Measurements from ENCODE around the gene ROBO2. TPM values are rescaled to one million over a fixed set of nuclear protein-coding genes. Genes with fewer than 3 reads are reported as not detected.

The ROBO2 gene
- total RNA-seq, 2 experiments from 2014 or later: not detected

- Mint-ChIP-seq H3K4me1 (ENCODE audit: low read depth) (no peaks in the 10 kb centered on the region), H3K27me3 (ENCODE audit: low read depth) (no peaks in the 10 kb centered on the region), H3K4me3 (no peak overlapping the region), H3K9me3 (peaks cover 7% of the 10 kb centered on the region), H3K36me3 (ENCODE audit: low read depth) (no peaks in the 10 kb centered on the region), H3K27ac (no peak overlapping the region)
- DNase-seq: no peak
- CTCF ChIA-PET: no interaction called here
- intact Hi-C loops (cut with micrococcal nuclease): no loop called here
These were observed 486.7 kb downstream of the ROBO2 start for GRCh38 chr3:77526573-77527113.

- DNase-seq: no peak
- H3K4me3 Mint-ChIP-seq: no peak overlapping the region
- H3K27ac Mint-ChIP-seq: no peak overlapping the region
- CTCF ChIA-PET: no interaction called here
- no peaks in the 10 kb centered on the region for H3K36me3 Mint-ChIP-seq (ENCODE audit: low read depth)
- peaks cover 7% of the 10 kb centered on the region for H3K9me3 Mint-ChIP-seq
- no peaks in the 10 kb centered on the region for H3K27me3 Mint-ChIP-seq (ENCODE audit: low read depth)
- intact Hi-C loops (cut with micrococcal nuclease): no loop called here
- H3K4me1 Mint-ChIP-seq (ENCODE audit: low read depth): no peaks in the 10 kb centered on the region
These were observed 489.6 kb downstream of the ROBO2 start for GRCh38 chr3:77529522-77529921.

DNA sequence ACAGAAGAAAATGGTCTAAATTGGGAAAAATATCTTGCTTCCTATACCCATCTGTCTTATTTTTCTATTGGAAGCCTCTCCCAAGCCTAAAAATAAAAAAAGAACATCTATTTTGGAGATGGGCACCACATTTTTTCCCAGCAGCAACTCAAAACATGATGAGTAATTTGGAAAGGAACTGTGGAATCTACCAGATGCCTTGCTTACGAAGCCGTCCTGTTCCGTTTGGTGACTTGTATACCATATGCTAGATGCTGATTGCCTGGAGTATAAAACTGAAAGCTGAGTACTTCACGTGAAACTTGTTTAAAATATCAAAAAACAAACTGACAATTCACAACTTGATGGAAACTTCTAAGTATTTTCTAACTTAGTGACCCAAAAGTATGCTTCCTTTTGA is 491.0 kb downstream of the ROBO2 start:
- no peaks in the 10 kb centered on the region for H3K4me1 Mint-ChIP-seq (ENCODE audit: low read depth)

GRCh38 chr3:77535116-77535515 is 495.2 kb downstream of the ROBO2 start:
- H3K27ac Mint-ChIP-seq: no peak overlapping the region
- H3K36me3 Mint-ChIP-seq (ENCODE audit: low read depth): no peaks in the 10 kb centered on the region
- no peak for DNase-seq
- H3K4me1 Mint-ChIP-seq (ENCODE audit: low read depth): no peaks in the 10 kb centered on the region
- CTCF ChIA-PET: no interaction called here
- H3K27me3 Mint-ChIP-seq (ENCODE audit: low read depth): no peaks in the 10 kb centered on the region
- H3K4me3 Mint-ChIP-seq: no peak overlapping the region
- H3K9me3 Mint-ChIP-seq: peaks cover 4% of the 10 kb centered on the region
- intact Hi-C loops (cut with micrococcal nuclease): no loop called here

More for the DNA sequence above, 491.0 kb downstream of the ROBO2 start:
- Mint-ChIP-seq H3K27me3 (ENCODE audit: low read depth) (no peaks in the 10 kb centered on the region), H3K27ac (no peak overlapping the region), H3K36me3 (ENCODE audit: low read depth) (no peaks in the 10 kb centered on the region), H3K4me3 (no peak overlapping the region), H3K9me3 (peaks cover 5% of the 10 kb centered on the region)
- CTCF ChIA-PET: no interaction called here
- intact Hi-C loops (cut with micrococcal nuclease): no loop called here
- no peak for DNase-seq

DNA sequence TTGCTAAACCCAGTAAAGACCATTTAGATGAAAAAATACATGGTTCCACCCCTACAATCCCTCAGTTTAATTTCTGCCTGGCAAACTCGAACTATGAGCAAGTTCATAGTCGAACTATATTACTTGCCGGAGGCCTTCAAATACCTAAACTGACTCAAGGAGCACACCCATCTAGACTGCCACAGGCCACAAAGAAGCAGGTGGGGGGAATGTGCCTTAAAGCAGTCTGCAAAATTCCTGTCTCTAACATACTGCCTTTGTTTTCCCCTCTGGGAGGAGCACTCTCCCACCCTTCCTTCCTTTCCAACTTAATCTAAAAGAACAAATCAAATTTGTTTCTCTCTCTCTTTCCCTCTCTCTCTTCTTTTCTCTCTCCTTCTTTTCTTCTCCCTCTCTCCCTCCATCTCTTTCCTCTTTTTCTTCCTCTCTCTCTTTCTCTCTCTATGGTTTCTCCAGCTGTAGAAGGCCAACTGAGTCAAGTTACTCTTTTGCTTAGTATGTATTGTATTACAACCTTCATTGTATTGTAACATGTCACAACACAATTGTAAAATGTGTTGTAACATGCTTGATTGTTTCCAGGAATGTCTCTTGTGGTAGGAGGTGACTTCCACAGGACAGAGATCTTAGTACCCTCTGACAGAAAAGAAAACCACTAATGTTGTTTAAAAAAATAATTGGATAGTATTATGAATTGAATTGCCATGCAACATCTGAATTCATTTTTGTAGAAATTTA is 496.3 kb downstream of the ROBO2 start:
- H3K4me1 Mint-ChIP-seq (ENCODE audit: low read depth): no peaks in the 10 kb centered on the region
- CTCF ChIA-PET: no interaction called here
- H3K9me3 Mint-ChIP-seq: peaks cover 4% of the 10 kb centered on the region
- DNase-seq: no peak
- no peak overlapping the region for H3K27ac Mint-ChIP-seq
- H3K27me3 Mint-ChIP-seq (ENCODE audit: low read depth): no peaks in the 10 kb centered on the region
- intact Hi-C loops (cut with micrococcal nuclease): no loop called here
- no peak overlapping the region for H3K4me3 Mint-ChIP-seq
- no peaks in the 10 kb centered on the region for H3K36me3 Mint-ChIP-seq (ENCODE audit: low read depth)

- Mint-ChIP-seq H3K9me3 (peaks cover 2% of the 10 kb centered on the region), H3K4me3 (no peak overlapping the region), H3K36me3 (ENCODE audit: low read depth) (no peaks in the 10 kb centered on the region), H3K27me3 (ENCODE audit: low read depth) (no peaks in the 10 kb centered on the region), H3K27ac (no peak overlapping the region), H3K4me1 (ENCODE audit: low read depth) (no peaks in the 10 kb centered on the region)
- intact Hi-C loops (cut with micrococcal nuclease): no loop called here
- no peak for DNase-seq
- CTCF ChIA-PET: no interaction called here
These were observed 499.1 kb downstream of the ROBO2 start for GRCh38 chr3:77539014-77539413.

DNA sequence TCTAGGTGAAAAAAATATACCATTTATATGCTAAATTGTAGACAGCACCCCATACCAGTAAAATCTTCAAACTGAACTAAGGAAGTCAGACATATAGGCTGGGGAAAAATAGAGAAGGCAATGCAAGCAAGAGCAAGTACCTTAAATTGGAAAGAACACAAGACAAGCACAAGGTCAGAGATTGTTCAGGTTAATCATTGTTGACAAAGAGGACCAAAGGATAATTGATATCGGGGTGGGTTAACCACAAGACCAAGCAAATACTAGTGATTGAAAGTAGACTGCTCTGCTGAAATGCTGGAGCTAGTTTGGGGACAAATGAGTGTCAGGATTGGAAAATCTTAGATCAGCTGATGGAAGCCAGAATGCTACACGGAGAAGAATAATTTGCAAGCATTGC is 499.8 kb downstream of the ROBO2 start:
- H3K36me3 Mint-ChIP-seq (ENCODE audit: low read depth): no peaks in the 10 kb centered on the region
- H3K27ac Mint-ChIP-seq: no peak overlapping the region
- H3K4me1 Mint-ChIP-seq (ENCODE audit: low read depth): no peaks in the 10 kb centered on the region
- no peak for DNase-seq
- intact Hi-C loops (cut with micrococcal nuclease): no loop called here
- CTCF ChIA-PET: no interaction called here
- peaks cover 2% of the 10 kb centered on the region for H3K9me3 Mint-ChIP-seq
- H3K27me3 Mint-ChIP-seq (ENCODE audit: low read depth): no peaks in the 10 kb centered on the region
- no peak overlapping the region for H3K4me3 Mint-ChIP-seq

DNA sequence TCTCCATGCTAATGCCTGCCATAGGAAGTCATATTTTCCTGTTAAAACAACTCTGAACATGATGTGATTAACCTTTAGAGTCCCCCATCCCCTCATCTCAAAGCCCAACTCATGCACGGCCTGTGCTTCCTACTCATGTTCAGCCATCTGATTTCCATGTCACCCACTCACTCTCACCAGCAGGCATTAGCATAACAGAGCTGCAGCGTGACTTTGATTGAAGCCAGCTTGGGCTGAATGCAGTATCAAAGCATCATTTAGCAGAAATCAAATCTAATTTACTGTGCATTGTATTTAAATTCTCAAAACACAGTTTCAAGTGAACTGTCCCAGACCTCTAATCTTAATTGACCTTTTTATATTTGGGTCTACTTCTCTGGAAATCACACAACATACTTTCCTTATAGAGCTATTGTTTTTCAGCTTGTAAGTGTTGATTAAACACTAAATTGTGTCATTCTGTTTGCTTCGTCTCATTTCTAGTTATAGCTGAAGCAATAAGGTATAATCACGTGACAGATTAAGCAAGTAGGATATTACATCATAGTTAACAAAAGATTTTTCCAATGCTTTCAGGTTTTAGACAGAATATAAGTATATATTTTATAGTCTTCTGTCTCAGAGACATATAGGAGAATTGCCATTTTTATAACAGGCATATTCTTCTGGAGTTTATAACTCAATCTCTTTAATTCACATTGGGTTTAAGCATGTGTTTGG is 501.5 kb downstream of the ROBO2 start:
- CTCF ChIA-PET: no interaction called here
- H3K27ac Mint-ChIP-seq: no peak overlapping the region
- no peaks in the 10 kb centered on the region for H3K4me1 Mint-ChIP-seq (ENCODE audit: low read depth)
- H3K9me3 Mint-ChIP-seq: no peaks in the 10 kb centered on the region
- intact Hi-C loops (cut with micrococcal nuclease): no loop called here
- H3K27me3 Mint-ChIP-seq (ENCODE audit: low read depth): no peaks in the 10 kb centered on the region
- DNase-seq: no peak
- H3K36me3 Mint-ChIP-seq (ENCODE audit: low read depth): no peaks in the 10 kb centered on the region
- H3K4me3 Mint-ChIP-seq: no peak overlapping the region

DNA sequence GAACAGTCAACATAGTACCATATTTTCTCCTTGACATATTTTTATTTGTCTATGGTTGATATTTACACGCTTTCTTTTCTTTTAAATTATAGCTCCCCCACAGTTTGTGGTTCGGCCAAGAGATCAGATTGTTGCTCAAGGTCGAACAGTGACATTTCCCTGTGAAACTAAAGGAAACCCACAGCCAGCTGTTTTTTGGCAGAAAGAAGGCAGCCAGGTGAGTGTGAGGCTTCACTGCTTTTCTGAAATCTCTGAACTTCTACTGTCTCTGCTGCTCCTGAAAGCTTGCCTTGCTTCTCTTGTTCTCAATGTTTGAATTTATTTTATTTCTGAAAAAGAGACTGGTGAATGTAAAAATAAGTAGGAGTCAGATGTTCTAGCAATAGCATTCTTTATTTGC is 506.3 kb downstream of the ROBO2 start:
- Mint-ChIP-seq H3K9me3 (peaks cover 6% of the 10 kb centered on the region), H3K27me3 (ENCODE audit: low read depth) (no peaks in the 10 kb centered on the region), H3K4me3 (no peak overlapping the region), H3K4me1 (ENCODE audit: low read depth) (no peaks in the 10 kb centered on the region), H3K27ac (no peak overlapping the region), H3K36me3 (ENCODE audit: low read depth) (no peaks in the 10 kb centered on the region)
- DNase-seq: no peak
- CTCF ChIA-PET: no interaction called here
- intact Hi-C loops (cut with micrococcal nuclease): no loop called here

DNA sequence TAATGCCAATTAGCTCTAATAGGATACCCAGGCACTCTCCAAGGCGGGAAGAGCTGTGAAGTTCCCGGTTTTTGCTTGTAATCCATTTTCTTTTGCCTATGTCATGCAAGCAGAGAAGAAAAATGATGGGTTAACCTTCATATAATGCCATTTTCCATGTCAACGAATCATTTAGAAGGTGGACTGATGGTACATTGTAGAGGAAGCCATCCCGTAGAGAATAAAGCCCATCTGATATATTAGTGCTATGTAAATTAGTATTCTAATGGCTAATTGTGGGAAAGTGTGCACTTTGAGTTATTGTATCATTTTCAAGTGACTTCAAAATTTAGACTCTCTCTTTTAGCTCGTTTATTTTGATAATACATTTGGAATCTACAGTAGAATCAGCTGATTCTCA is 509.1 kb downstream of the ROBO2 start:
- Mint-ChIP-seq H3K27ac (no peak overlapping the region), H3K4me3 (no peak overlapping the region), H3K9me3 (peaks cover 9% of the 10 kb centered on the region), H3K4me1 (ENCODE audit: low read depth) (no peaks in the 10 kb centered on the region), H3K27me3 (ENCODE audit: low read depth) (no peaks in the 10 kb centered on the region), H3K36me3 (ENCODE audit: low read depth) (no peaks in the 10 kb centered on the region)
- no peak for DNase-seq
- intact Hi-C loops (cut with micrococcal nuclease): no loop called here
- CTCF ChIA-PET: no interaction called here

DNA sequence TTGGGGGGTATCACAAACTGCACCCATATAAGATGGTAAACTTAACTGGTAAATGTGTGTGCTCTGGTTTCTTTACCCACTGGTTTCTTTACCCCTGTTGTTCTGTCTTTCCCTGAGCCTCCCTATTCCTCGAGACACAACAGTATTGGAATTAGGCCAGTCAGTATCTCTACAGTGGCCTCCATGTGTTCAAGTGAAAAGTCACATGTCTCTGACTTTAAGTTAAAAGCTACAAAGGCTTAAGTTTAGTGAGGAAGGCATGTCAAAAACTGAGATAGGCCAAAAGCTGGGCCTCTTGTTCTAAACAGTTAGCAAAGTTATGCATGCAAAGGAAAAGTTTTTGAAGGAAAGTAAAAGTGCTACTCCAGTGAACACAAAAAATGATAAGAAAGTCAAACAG is 513.3 kb downstream of the ROBO2 start:
- no peak overlapping the region for H3K4me3 Mint-ChIP-seq
- no peaks in the 10 kb centered on the region for H3K4me1 Mint-ChIP-seq (ENCODE audit: low read depth)
- DNase-seq: no peak
- no peaks in the 10 kb centered on the region for H3K36me3 Mint-ChIP-seq (ENCODE audit: low read depth)
- CTCF ChIA-PET: no interaction called here
- peaks cover 9% of the 10 kb centered on the region for H3K9me3 Mint-ChIP-seq
- H3K27me3 Mint-ChIP-seq (ENCODE audit: low read depth): no peaks in the 10 kb centered on the region
- H3K27ac Mint-ChIP-seq: no peak overlapping the region
- intact Hi-C loops (cut with micrococcal nuclease): no loop called here

DNA sequence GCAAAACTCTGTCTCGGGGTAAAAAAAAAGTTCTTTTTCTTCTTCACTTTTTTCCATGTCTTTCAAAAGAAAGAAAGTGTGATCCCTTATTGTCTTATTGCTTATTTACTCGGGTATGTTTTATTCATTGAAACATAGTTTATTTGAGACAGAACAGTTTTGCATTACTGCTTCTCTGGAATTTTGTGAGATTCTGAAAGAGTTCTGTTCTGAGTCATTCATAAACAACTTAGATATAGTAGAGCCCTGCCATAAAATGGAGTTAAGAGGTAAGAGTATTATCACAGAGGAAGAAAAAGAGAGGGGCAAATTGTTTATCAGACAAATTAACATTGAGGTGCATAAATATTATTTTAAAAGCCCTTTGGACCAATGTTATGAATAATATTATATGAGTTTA is 522.2 kb downstream of the ROBO2 start:
- DNase-seq: no peak
- Mint-ChIP-seq H3K9me3 (peaks cover 10% of the 10 kb centered on the region), H3K27ac (no peak overlapping the region), H3K36me3 (ENCODE audit: low read depth) (no peaks in the 10 kb centered on the region), H3K4me1 (ENCODE audit: low read depth) (no peaks in the 10 kb centered on the region), H3K4me3 (no peak overlapping the region), H3K27me3 (ENCODE audit: low read depth) (no peaks in the 10 kb centered on the region)
- intact Hi-C loops (cut with micrococcal nuclease): no loop called here
- CTCF ChIA-PET: no interaction called here

DNA sequence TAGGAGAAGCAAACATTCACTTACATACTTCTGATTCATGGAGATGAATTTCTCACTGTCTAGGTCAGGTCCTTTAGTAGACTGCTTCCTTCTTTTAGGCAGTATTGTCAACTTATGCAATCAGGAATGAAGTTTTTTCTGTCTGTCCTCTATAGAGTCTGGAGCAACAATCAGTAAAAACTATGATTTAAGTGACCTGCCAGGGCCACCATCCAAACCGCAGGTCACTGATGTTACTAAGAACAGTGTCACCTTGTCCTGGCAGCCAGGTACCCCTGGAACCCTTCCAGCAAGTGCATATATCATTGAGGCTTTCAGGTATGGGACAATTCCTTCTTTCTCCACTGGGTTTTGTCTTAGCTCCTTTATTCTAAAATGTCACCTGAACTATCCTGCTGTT is 523.1 kb downstream of the ROBO2 start:
- no peak overlapping the region for H3K4me3 Mint-ChIP-seq
- CTCF ChIA-PET: no interaction called here
- no peak for DNase-seq
- intact Hi-C loops (cut with micrococcal nuclease): no loop called here
- H3K27me3 Mint-ChIP-seq (ENCODE audit: low read depth): no peaks in the 10 kb centered on the region
- H3K36me3 Mint-ChIP-seq (ENCODE audit: low read depth): no peaks in the 10 kb centered on the region
- H3K4me1 Mint-ChIP-seq (ENCODE audit: low read depth): no peaks in the 10 kb centered on the region
- H3K27ac Mint-ChIP-seq: no peak overlapping the region
- peaks cover 12% of the 10 kb centered on the region for H3K9me3 Mint-ChIP-seq
